Cortex of kidney (tissue), 1 donor: ENCODE data around the gene THOC1.
"Not testable (repeated sequence)": the region's sequence is repeated elsewhere in the genome, so short reads cannot be mapped to it uniquely, and the experiment has no call there.

Source experiments
- DNase-seq: peaks from one replicate; lab custom pipeline; 2025; lab: John Stamatoyannopoulos, UW

Gene THOC1, protein sequence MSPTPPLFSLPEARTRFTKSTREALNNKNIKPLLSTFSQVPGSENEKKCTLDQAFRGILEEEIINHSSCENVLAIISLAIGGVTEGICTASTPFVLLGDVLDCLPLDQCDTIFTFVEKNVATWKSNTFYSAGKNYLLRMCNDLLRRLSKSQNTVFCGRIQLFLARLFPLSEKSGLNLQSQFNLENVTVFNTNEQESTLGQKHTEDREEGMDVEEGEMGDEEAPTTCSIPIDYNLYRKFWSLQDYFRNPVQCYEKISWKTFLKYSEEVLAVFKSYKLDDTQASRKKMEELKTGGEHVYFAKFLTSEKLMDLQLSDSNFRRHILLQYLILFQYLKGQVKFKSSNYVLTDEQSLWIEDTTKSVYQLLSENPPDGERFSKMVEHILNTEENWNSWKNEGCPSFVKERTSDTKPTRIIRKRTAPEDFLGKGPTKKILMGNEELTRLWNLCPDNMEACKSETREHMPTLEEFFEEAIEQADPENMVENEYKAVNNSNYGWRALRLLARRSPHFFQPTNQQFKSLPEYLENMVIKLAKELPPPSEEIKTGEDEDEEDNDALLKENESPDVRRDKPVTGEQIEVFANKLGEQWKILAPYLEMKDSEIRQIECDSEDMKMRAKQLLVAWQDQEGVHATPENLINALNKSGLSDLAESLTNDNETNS

DNA sequence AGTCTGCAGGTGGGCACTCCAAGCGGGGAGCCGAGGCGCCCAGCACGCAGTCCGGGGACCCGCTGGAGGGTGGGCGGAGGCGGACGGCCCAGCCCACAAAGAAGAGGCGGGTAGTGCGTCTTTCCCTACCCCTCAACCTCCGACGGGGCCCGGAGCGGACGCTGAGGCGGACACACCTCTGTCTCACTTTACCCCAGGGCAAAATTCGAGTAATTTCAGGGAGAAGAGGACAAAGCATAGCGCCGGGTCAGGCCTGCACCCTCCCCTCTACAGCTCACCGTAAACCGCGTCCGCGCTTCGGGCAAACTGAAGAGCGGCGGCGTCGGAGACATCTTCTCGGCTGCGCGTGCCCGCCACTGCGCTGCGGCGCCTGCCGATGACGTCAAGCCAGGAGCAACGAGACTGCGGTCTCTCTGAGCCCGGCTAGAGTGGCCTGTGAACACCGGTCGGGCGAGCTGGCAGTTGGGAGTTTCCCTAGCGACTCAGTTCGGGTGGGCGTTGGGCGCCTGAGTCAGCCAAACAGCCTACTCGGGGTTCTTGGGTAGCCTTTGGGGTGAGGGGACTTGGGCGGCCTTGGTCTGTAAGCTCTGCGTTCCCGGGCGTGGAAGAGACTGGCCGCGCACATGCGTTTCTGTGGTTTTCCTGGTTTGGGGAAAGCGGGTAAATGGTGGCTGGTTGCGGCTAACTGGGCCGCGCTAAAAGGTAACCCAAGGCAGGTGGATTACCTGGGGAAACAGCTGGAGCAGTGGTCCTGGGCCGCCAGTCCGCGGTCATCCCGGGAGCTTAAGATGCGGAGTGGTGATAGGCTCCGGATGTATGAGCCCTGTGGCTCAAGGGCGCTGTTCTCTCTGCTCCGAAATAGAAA lies at the start of gene THOC1:
TSS of gene THOC1 (minus strand) at position 360 of the 865 bp plus-strand sequence. CDS start at position 332, 28 bp downstream.
- peak; percentile 59 for DNase-seq

DNA sequence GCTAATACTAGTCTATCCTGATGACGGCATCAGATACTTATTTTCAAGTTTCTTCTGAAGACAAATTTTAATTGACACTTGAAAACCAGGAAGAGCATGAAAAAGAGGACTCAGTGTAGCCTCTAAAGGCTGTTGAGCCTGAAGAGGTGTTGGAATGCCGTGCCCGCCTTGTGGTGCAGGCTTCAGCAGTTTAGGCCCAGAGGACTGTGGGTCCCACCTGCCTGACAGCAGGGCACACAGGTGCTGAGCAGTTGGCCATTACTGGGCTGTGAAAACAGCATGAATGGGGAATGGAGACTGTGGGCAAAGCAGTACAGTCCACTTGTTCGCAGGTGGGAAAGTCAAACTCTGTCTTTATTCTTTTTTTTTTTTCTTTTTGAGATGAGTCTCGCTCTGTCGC lies 49.8 kb upstream of the THOC1 start:
- no peak for DNase-seq

DNA sequence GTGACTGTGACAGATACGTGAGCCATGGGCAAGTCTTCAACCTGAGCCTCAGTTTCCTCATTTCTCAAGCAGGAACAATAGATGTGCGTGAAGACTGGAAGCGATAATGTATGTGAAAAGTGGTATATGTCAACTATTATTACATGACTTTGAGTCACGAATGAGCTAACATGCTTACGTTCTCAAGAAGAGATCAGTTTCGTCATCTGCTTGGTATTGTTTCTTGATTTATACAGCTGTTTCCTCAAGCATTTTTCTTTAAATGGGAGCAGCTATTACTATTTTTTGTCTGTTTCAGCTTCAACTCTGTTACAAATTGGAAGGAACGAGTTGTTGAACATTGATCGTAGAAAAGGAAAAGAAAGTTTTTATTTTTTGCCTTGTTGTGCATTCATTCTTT lies 48.5 kb upstream of the THOC1 start:
- DNase-seq, result no peak

DNA sequence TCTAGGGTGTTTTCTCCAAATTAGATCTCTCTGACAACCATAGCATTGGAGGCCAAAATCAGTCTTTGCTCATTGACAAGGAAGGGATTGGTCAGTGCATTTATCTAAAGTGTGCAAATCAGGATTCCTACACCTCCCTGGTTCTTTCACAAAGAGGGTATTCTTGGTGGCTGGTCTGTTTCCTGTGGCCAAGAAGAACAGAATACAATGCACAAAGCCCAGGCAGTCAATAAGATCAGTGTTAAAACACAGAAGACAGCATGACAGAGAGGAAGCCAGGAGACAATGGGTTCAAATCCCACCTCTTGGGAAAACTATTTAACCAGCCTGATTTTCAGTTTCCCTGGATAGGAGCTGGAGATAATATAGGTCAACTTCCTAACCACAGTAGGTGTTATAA lies 46.1 kb upstream of the THOC1 start:
- DNase-seq, result no peak

DNA sequence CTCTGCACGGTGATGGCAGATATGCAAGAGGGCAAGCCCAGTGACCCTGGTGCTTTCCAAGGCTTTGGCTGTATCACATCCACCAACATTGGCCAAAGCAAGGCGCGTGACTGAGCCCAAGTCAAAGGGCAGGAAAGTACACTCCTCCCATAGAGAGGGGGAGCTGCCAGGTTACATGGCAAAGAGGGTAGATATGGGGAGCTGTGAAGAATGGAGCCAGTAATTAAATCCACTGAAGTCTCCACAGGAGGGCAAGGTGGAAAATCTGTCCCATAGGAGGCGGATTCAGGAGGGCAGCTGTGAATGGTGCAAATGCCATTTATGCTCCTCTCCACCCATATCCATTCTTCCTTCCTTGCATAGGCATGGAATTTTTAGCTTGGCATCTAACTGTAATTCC lies 44.6 kb upstream of the THOC1 start:
- DNase-seq, result no peak

DNA sequence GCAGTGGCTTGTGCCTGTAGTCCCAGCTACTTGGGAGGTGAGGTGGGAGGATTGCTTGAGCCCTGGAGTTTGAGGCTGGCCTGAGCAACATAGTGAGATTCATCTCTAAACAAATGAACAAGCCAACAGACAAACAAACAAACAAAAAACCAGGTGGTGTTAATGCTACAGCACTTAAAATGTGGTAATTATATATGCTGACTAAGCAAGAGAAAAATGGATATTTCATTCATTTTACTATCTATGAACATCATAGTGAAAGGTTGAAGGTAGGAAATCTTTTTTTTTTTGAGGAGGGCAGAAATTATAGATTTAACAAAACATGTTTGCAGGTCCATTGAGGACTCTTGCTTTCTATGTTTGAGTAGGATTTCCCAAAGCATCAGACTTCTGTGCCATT lies 42.2 kb upstream of the THOC1 start:
- no peak for DNase-seq

DNA sequence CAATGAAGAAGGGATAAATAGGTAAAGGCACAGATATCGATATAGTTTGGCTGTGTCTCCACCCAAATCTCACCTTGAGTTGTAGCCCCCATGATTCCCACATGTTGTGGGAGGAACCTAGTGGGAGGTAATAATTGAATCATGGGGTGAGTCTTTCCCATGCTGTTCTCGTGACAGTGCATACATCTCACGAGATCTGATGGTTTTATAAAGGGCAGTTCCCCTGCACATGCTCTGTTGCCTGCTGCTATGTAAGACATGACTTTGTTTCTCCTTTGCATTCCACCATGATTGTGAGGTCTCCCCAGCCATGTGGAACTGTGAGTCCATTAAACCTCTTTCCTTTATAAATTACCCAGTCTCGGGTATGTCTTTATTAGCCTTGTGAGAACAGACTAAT lies 40.2 kb upstream of the THOC1 start:
- DNase-seq, result not testable (repeated sequence)

DNA sequence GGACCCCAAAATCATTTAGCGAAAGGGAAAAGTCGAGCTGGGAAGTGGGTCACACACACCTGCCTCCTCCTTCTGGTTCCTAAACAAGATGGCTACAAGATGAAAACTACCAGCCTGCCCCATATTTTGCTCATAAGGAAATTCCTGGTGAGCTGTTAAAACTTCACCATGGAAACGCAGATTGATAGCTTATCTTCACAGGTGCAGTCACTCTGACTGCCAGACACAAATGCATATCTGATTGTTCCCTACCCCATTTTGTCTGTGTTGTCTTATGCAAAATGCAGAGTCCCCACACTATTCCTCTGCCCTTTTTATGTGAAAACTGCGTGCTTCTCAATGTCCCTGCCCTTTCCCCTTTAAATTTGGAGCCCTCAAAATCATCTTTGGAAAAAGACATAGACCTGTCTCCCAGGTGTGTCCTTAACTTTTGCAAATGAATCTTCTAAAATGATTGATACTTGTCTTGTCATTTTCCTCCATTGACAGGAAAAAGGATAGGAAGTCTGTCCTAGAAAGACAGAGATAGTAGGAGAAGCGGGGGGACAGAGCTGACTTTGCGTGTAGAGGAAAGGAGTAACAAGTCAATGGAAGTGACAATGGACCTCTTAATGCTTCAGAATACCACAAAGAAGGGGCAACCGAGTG lies 38.9 kb upstream of the THOC1 start:
- no peak for DNase-seq

DNA sequence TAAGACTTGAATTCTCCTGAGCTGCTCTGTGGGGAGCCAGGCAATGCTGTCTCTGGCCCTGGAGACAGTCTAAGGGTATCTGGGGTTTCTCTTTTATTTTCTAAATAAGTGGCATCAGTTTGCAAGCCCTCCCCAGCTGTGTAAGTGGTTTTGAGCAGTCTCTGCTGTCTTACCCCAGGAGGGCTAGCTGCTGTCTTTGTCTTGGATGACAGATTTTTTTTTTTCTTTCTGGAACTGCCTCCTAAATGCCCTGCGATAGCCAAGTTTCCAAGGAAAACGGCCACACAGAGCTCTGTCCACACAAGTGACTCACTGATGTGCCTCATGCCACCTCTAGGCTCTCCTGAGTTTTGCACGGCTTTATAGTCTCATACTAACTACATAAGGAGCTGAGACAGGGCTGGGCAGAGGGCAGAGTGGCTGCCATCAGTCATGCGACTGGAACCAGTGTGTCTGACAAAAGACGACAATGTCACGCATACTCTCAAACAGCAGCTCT lies 37.2 kb upstream of the THOC1 start:
- no peak for DNase-seq

DNA sequence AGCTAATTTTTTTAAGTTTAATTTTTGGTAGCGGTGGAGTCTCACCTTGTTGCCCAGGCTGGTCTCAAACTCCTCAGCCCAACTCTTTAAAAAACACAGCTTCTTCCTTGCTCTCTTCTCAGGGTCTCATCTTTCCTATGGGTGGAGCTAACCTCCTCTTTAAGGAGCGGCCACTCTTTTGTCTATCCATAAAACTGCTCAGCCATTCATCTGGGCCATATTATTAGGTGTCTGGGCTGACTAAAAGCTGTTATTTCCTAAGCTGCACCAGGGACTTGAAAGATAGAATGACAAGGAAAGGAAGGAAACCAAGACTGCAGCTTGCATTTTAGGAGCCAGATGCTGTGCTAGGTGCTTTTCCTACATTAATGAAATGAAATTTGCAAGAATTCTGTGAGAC lies 35.8 kb upstream of the THOC1 start:
- no peak for DNase-seq

DNA sequence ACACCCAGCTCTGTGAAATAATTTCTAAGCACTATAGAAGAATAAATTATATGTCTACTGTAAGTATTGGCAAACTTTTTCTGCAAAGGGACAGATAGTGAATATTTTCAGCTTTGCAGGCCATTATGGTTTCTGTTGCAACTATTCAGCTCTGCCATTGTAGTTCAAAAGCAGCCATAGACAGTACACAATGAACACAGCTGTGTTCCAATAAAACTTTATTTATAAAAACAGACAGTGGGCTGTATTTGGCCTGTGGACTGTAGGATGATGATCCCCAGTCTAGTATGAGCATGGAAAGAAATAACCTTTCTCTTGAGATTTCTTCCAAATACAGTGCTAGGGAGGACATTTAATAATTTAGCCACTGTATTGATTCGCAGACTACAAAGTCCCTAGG lies 35.2 kb upstream of the THOC1 start:
- DNase-seq, result no peak

DNA sequence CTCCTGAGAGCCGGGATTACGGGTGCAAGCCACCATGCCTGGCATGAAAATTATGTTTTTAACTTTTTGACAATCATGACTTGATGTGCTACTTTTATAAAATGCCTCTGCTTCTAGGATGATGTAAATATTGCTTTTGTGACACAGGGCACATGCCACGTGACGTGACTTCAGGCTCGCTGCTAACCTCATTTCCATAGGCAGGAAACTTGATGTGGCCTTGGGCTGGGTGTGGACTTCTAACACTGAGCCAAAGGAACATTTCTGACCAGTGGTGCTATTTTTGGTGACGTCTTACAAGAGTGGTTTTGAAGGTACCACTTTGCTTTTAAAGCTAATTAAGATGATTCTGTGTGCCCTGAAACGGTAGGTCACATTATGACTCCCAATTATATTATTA lies 34.2 kb upstream of the THOC1 start:
- DNase-seq, result no peak

DNA sequence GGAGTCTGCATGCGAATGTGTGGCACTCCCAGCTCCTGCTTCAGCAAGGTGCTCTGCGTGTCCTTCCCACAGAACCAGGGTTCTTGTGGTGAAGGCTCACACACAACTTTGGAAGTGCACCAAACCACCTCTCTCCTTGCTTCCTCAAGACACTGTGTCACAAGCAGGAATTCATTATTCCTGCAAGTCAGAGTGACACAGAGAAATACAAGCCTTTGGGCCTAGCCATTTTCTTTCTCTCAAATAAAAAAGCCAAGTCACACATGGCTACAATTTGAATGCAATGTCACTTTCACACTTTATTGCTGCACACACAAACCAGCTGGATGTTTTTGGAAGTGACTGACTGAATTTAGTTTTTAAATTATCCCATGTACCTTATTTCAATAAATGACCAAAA lies 30.1 kb upstream of the THOC1 start:
- DNase-seq, result no peak

DNA sequence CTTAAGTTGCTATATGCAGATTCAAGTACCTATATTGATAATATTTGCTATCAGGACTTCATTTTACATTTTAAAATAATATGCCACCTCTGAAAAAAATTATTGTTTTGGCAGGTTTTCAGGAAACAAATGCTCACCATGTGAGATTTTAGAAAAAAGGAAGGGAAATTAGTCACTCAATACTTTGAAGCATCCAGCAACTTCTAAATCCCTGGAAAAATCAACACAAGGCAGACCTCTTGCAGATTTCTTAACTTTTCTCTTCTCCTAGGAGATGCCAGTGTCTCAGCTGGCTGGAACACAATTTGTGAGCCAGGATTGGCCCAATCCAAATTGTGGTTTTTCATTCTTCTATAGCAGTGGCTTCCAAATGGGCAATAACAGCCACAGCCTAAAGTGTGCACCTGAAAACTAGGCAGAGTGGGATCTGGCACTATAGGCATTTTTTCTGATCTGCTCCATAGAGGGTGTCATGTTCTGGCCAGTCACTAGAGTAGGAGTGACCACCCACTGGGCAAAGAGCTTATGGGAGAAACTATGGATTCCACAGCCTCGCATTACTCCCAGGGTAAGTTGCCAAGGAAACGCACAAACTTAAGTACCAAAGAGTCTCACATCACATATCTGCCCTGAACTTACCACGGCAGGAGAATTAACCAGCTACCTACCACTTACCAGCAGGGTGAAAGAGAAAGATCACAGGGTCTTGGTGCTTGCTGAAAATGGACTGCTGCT lies 28.1 kb upstream of the THOC1 start:
- DNase-seq, result no peak

DNA sequence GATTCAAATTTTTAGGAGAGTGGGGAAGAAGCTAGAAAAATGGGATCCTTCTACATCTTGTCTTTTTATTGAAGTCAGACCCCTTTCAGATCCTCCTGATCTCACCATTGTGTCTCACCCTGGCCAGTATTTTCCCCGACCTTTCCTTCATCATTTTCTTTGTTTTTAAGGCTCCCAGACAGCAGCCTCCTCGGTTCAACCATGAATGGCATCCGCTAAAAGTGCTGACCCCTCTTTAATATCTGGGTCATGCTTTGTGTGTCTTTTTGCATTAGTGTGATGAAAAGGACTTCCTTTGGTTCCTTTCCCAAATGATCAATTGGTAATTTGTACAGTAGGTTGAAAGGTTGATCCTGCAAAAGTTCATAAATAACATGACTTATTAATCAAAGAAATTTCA lies 26.7 kb upstream of the THOC1 start:
- DNase-seq, result no peak

DNA sequence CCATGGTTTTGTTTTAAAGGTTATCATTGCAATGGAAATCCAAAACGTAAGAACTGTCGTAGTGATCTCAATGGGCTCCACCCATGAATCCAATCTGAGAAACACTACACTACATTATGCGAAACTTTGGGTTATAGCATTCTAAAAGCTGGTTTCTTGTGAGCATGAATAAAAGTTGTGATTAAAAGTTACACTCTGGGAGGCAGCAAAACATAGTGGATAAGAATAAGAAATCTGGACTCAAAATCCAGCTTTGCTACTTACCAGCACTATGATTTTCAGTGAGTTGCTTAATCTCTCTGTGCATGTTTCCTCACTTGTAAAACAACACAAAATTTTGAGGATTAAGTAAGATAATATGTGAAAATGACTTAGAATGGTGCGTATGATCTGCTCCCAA lies 25.7 kb upstream of the THOC1 start:
- no peak for DNase-seq

DNA sequence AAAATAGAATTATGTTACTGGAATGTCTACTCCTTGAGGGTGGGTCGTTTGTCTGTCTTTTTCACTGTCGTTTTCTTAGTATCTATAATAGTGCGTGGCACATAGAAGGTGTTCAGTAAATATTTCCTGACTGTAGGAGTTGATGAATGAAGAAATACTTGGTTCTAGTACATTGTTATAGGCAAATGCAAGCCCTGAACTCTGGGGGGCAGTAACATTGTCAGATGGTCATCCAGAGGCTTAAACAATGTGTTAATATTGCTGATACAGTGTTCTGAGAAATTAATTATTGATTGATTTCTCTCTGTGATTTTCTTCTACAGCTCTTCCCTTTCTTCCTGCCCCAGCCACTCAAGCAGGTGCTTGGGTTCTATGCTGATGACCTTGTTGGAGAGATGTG lies 24.4 kb upstream of the THOC1 start:
- DNase-seq, result no peak

DNA sequence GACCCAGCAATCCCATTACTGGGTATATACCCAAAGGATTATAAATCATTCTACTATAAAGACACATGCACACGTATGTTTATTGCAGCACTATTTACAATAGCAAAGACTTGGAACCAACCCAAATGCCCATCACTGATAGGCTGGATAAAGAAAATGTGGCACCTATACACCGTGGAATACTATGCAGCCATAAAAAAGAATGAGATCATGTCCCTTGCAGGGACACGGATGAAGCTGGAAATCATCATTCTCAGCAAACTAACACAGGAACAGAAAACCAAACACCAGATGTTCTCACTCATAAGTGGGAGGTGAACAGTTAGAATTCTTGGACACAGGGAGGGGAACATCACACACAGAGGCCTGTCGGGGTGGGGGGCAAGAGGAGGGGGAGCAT lies 22.1 kb upstream of the THOC1 start:
- not testable (repeated sequence) for DNase-seq

DNA sequence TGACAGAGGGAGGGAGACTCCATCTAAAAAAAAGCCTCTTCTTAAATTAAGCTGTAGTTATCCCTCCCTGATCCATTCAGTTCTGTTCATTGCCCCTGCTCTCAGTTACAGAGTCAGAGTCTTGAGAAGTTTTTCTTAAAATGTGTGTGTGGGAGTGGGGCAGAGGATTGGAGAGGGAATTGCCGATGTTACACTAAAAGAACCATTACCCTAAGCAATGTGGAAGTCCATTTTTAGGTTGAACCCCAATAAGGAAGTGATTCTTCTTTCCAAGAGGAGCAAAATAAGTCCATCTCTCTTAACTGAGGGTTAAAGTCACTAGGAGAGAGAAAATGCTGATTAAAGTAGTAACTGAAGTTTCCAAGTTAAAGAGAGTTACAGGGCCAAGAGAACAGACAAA lies 21.2 kb upstream of the THOC1 start:
- DNase-seq, result no peak

DNA sequence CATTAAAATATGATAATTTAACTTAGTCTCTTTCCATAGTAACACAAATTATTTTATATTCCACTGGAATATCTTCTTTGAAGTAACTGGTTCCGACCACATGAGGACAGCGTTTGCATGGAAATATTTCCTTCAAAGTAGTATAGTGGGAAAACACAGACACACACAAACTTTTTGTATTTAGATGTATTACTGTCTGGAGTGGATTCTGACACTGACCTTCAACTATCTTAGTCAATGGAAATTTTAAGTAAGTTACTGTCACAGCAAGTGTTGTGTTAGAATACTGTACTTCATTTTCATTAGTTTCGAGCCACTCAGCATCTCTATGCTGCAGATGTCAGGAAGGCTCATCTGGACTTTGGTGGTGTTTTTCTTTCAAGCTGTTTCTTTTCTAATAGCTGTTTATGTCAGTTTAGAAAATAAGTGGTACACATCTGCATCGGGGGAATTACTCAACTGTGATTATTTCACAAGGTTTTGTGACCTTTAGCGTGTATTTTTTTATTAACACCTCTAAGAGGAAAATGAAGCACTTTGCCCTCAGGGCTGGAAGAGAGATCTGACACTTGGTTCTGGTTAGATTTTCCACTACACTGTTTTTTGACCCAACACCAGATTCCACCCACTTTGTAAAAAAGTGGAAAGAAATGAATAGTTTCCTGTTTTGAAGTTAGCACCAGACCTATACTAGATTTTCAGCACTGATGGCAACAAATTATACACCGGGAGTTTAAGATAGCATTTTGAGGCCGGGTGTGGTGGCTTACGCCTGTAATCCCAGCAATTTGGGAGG lies 18.9 kb upstream of the THOC1 start:
- no peak for DNase-seq

DNA sequence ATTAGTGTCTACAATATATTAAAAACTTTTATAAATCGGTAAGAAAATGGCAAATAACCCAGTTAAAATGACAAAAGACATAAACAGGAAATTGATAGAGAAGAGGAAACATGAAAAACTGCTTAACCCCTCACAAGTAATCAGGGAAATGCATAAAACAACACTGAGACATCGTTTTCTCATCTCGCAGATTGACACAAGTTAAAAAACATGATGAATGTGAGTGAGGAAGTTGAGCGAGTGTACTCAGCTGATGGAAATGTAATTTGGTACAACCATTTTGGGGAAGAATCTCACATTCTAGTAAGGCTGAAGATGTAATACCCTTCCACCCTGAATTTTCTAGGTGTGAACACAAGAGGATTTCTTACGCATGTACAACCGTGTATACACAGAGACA lies 18.0 kb upstream of the THOC1 start:
- DNase-seq, result no peak
